Endothelial cell of umbilical vein (primary cell): Measurements from ENCODE around the gene CFTR. TPM values are rescaled to one million over a fixed set of nuclear protein-coding genes. Genes with fewer than 3 reads are reported as not detected.

Experiments used
- BruUV-seq: library from RNA; stranded (reverse); fragments of 400-500 nt; replicated peaks from 2 replicates; lab custom pipeline; 2021; lab: Mats Ljungman, UMichigan
- CTCF ChIA-PET: fragments of 300-600, 350-600 bp; sonication (Branson Sonifier 250); formaldehyde crosslinking; loops from one replicate; lab custom pipeline; 2021; ENCODE audit warnings: antibody characterized with exemption, inconsistent platforms; lab: Charles Lee
- POLR2A ChIA-PET: fragments of 300-600, 350-600 bp; sonication (Branson Sonifier 250); formaldehyde crosslinking; loops from one replicate; lab custom pipeline; 2021; ENCODE audit warnings: antibody characterized with exemption, inconsistent platforms; lab: Charles Lee
- DNase-seq: peaks from one replicate; pipeline ENCODE4 v3.0.0-alpha.2; 2011; ENCODE audit warnings: low read depth, low spot score
- FAIRE-seq: peaks from 2 replicates; lab custom pipeline; 2011; peaks lifted over from hg19 to GRCh38; lab: Jason Lieb, UNC
- H2AFZ ChIP-seq: 2 replicates; pipeline ENCODE4 v1.6.0; 2012; ENCODE audit warnings: low read depth, low read length, control low read depth, inconsistent platforms
- H3K27ac ChIP-seq: 2 replicates; pipeline ENCODE4 v1.5.1; 2011; ENCODE audit warnings: low read depth, mild to moderate bottlenecking, control low read depth, low read length, moderate library complexity; ENCODE audit not compliant: insufficient read depth
- H3K27me3 ChIP-seq, 2 experiments: 2 replicates each; pipeline versions ENCODE4 v1.6.0 to v1.6.1; 2011; ENCODE audit warnings: low read length in 2 of 2, mixed read lengths in 1 of 2; ENCODE audit not compliant: control insufficient read depth in 2 of 2, insufficient read depth in 2 of 2
- H3K36me3 ChIP-seq, 2 experiments: 2 replicates in 1 of 2; 3 replicates in 1 of 2; pipeline ENCODE4 v1.5.1; 2011; ENCODE audit warnings: low read length in 2 of 2, mild to moderate bottlenecking in 1 of 2, moderate library complexity in 1 of 2; ENCODE audit not compliant: control insufficient read depth in 2 of 2, insufficient read depth in 2 of 2; ENCODE audit errors: extremely low read depth in 1 of 2
- H3K4me1 ChIP-seq: 3 replicates; pipeline ENCODE4 v1.5.1; 2011; ENCODE audit warnings: mild to moderate bottlenecking, low read length; ENCODE audit not compliant: control insufficient read depth, insufficient read depth; ENCODE audit errors: extremely low read depth
- H3K4me2 ChIP-seq: 2 replicates; pipeline ENCODE4 v1.6.1; 2011; ENCODE audit warnings: low read length, control low read depth, mixed read lengths; ENCODE audit not compliant: insufficient read depth
- H3K4me3 ChIP-seq, 3 experiments: fragments of 200-600 bp in 1 of 3; sonication (generic), shearing (Covaris generic) in 1 of 3; replicated peaks in 1 of 3; 2 replicates each; pipeline ENCODE4 v1.5.1; 2011 to 2016; ENCODE audit warnings: control low read depth in 3 of 3, low read length in 3 of 3, mild to moderate bottlenecking in 2 of 3, inconsistent platforms in 1 of 3, low read depth in 1 of 3, moderate library complexity in 1 of 3; ENCODE audit not compliant: insufficient read depth in 1 of 3
- H3K79me2 ChIP-seq: 2 replicates; pipeline ENCODE4 v1.6.0; 2012; ENCODE audit warnings: low read length, inconsistent platforms; ENCODE audit not compliant: control insufficient read depth, insufficient read depth
- H3K9ac ChIP-seq: replicated peaks from 2 replicates; pipeline ENCODE3; 2011; ENCODE audit warnings: low read length, control low read depth; ENCODE audit not compliant: insufficient read depth; ENCODE audit errors: extremely low read depth
- H3K9me1 ChIP-seq: replicated peaks from 3 replicates; pipeline ENCODE4 v1.6.0; 2011; ENCODE audit warnings: mild to moderate bottlenecking, low read length; ENCODE audit not compliant: control insufficient read depth, insufficient read depth; ENCODE audit errors: extremely low read depth
- H3K9me3 ChIP-seq: replicated peaks from 2 replicates; pipeline ENCODE4 v1.5.1; 2012; ENCODE audit warnings: low read length, inconsistent platforms; ENCODE audit not compliant: control insufficient read depth, insufficient read depth
- H4K20me1 ChIP-seq: replicated peaks from 2 replicates; pipeline ENCODE3; 2011; ENCODE audit warnings: mild to moderate bottlenecking, low read length; ENCODE audit not compliant: control insufficient read depth, insufficient read depth; ENCODE audit errors: extremely low read depth
- CTCF ChIP-seq, 2 donors: IDR thresholded peaks; 1 replicate in 1 of 2; 2 replicates in 1 of 2; pipeline ENCODE4 v1.5.1; 2011; ENCODE audit warnings: low read length in 2 of 2, mild to moderate bottlenecking in 2 of 2, moderate library complexity in 2 of 2, control low read depth in 1 of 2, inconsistent platforms in 1 of 2, low read depth in 1 of 2; ENCODE audit not compliant: insufficient read depth in 1 of 2; ENCODE audit errors: extremely low read depth in 1 of 2
- EZH2 ChIP-seq: IDR thresholded peaks from 2 replicates; pipeline ENCODE4 v1.6.1; 2012; ENCODE audit warnings: borderline replicate concordance, low read depth, mild to moderate bottlenecking, moderate library complexity, low read length, inconsistent platforms; ENCODE audit not compliant: severe bottlenecking
- FOS ChIP-seq: IDR thresholded peaks from 2 replicates; pipeline ENCODE4 v1.6.1; 2011; ENCODE audit warnings: mild to moderate bottlenecking, low read length, moderate library complexity, borderline replicate concordance; ENCODE audit not compliant: insufficient read depth
- GATA2 ChIP-seq: IDR thresholded peaks from 2 replicates; pipeline ENCODE4 v1.7.0; 2011; ENCODE audit warnings: low read depth, mild to moderate bottlenecking, moderate library complexity, mixed read lengths, low read length; ENCODE audit not compliant: insufficient read length, insufficient read depth
- JUN ChIP-seq: IDR thresholded peaks from 2 replicates; pipeline ENCODE4 v1.6.1; 2011; ENCODE audit warnings: borderline replicate concordance, low read depth; ENCODE audit not compliant: insufficient read length, insufficient read depth
- MAX ChIP-seq: IDR thresholded peaks from 2 replicates; pipeline ENCODE4 v1.6.1; 2011; ENCODE audit not compliant: insufficient read depth, insufficient read length
- MYC ChIP-seq: IDR thresholded peaks from one replicate; pipeline ENCODE4 v1.6.1; 2011; ENCODE audit warnings: mild to moderate bottlenecking, low read depth, low read length
- POLR2A ChIP-seq: IDR thresholded peaks from 2 replicates; pipeline ENCODE4 v1.6.1; 2012; ENCODE audit warnings: low read depth, mild to moderate bottlenecking, control low read depth, low read length
- POLR2AphosphoS5 ChIP-seq: IDR thresholded peaks from 2 replicates; pipeline ENCODE4 v1.6.1; 2012; ENCODE audit warnings: low read depth, mild to moderate bottlenecking, control low read depth, low read length, moderate library complexity; ENCODE audit not compliant: insufficient read depth
- dilution Hi-C: fragments of 300-500 bp; cut with MboI; formaldehyde crosslinking; loops from one replicate; pipeline ENCODE4 v1.15.0; 2019; ENCODE audit warnings: low sequenced_read_pairs; ENCODE audit not compliant: extremely low pct_ligation_motif_present
- intact Hi-C: fragments of 100-400 bp; cut with micrococcal nuclease; formaldehyde crosslinking; loops from one replicate; pipeline ENCODE4 v1.10.0; 2022
- polyA plus RNA-seq, 4 experiments: library from polyadenylated mRNA; depleted of rRNA in 3 of 4; stranded (reverse) in 3 of 4; unstranded in 1 of 4; fragments of >200 nt; gene quantifications; 2 replicates each; pipeline versions ENCODE4 v1.2.1 to v1.2.3, GENCODE V29; 2011 to 2012; ENCODE audit warnings: missing spikeins in 1 of 4
- total RNA-seq: library from RNA; stranded (reverse); gene quantifications from 2 replicates; pipeline ENCODE4 v1.2.3, GENCODE V29; 2021

Gene CFTR
- total and polyA plus RNA-seq, 2 donors (not counting 3 experiments of a cell fraction or from before 2014, with no cell fraction given) = 0.03 TPM; not detected in 1

- POLR2A ChIA-PET = no interaction called here
- no peaks in the 10 kb centered on the region for H3K9me1 ChIP-seq
- peaks cover 2 to 3% of the 10 kb centered on the region in 2 experiments for H3K27me3 ChIP-seq
- no peaks in the 10 kb centered on the region for H3K79me2 ChIP-seq
- no peak overlapping the region for H3K4me2 ChIP-seq
- no peaks in the 10 kb centered on the region for H3K4me1 ChIP-seq
- dilution Hi-C loops = no loop called here
- intact Hi-C loops = no loop called here
- TF ChIP-seq FOS (no peak), POLR2AphosphoS5 (no peak), MAX (no peak), CTCF (IDR thresholded peaks at IDR 0.05; ENCODE audit: extremely low read depth in 1 of 2, insufficient read depth in 1 of 2, low read depth in 1 of 2, low read length in 2 of 2) (no peak), JUN (no peak), GATA2 (no peak), EZH2 (no peak), POLR2A (no peak), MYC (no peak)
- H4K20me1 ChIP-seq = no peaks in the 10 kb centered on the region
- no peaks in the 10 kb centered on the region for H3K36me3 ChIP-seq
- no peak overlapping the region for H3K4me3 ChIP-seq
- no peaks in the 10 kb centered on the region for H3K9me3 ChIP-seq
- H3K27ac ChIP-seq = no peak overlapping the region
- H2AFZ ChIP-seq = no peak overlapping the region
- CTCF ChIA-PET = no interaction called here
- H3K9ac ChIP-seq = no peak overlapping the region
- FAIRE-seq (no peak), DNase-seq (no peak)
- no TSS peak for BruUV-seq
These were observed 9.6 kb downstream of the CFTR start for GRCh38 chr7:117489430-117489829.
